ENCODE measurements around the gene WIZ.

DNA sequence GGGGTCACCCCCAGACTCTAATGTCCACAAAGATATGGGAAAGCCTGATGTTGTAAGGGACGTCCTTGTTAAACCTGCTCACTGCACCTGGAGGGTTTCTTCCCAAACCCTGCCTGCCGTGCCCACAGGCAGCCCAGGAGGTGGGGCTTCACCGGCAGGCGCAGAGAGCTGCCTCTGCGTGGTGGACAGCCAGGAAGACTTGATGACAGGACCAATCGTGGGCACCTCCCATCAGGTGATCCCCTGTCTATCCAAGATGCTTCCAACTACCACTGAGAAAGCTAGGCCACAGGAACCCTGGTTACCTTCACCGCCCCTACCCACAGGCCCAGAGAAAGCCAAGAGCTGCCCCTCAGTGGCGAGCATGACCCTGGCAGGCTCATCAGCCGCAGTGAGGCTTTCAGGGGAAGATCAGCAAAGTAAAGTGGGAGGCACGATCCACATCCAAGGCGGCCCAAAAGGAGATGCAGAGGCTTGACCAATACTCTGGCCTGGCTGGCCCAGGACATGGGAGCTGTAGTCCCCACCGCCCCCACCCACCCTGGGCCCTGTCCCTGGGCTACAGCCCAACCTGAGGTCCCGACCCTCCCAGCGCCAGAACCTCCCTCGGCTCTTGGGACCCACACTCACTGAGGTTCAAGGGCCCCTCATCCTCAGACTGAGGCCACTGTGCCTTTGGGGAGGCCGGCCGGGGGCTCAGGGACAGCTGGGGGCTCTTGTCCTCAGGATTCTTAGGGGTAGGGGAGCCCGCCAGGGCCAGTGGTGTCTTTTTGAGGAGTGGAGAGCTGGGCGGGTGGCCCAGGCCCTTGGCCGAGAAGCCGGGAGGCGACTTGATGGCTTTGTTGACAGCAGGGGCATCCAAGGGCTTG, 20.6 kb downstream of the WIZ start:
- TF ChIP-seq, protein P1, sequence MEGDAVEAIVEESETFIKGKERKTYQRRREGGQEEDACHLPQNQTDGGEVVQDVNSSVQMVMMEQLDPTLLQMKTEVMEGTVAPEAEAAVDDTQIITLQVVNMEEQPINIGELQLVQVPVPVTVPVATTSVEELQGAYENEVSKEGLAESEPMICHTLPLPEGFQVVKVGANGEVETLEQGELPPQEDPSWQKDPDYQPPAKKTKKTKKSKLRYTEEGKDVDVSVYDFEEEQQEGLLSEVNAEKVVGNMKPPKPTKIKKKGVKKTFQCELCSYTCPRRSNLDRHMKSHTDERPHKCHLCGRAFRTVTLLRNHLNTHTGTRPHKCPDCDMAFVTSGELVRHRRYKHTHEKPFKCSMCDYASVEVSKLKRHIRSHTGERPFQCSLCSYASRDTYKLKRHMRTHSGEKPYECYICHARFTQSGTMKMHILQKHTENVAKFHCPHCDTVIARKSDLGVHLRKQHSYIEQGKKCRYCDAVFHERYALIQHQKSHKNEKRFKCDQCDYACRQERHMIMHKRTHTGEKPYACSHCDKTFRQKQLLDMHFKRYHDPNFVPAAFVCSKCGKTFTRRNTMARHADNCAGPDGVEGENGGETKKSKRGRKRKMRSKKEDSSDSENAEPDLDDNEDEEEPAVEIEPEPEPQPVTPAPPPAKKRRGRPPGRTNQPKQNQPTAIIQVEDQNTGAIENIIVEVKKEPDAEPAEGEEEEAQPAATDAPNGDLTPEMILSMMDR (IDR thresholded peaks at IDR 0.05): no peak
- no peak for TF ChIP-seq EP300 (IDR thresholded peaks at IDR 0.05)
- no peak for TF ChIP-seq POLR2A (IDR thresholded peaks at IDR 0.05)
